Omental fat pad (tissue), 4 donors: ENCODE measurements around the gene HLF. TPM values are rescaled to one million over a fixed set of nuclear protein-coding genes. Genes with fewer than 3 reads are reported as not detected.

Experiments used
- ATAC-seq: fragments of 150-250 bp; one replicate; pipeline ENCODE4 v1.9.1; 2016; ENCODE audit warnings: mild to moderate bottlenecking, moderate library complexity; ENCODE audit not compliant: low FRiP score
- DNase-seq: peaks from one replicate; pipeline ENCODE4 v3.0.0-alpha.2; 2019; ENCODE audit warnings: low spot score
- CTCF ChIP-seq, 3 donors: fragments of 450-650 bp; IDR thresholded peaks; one replicate each; pipeline ENCODE4 v1.5.1; 2016 to 2017; ENCODE audit warnings: antibody characterized with exemption in 3 of 3, mild to moderate bottlenecking in 3 of 3, moderate library complexity in 2 of 3
- total RNA-seq, 4 donors: library from RNA; depleted of rRNA; stranded (reverse); fragments of >200 nt; gene quantifications; one replicate each; pipeline ENCODE4 v1.1.0, GENCODE V29; 2016

The HLF gene
- total RNA-seq, 4 donors from 2014 or later, result 12.5 to 15.4 (median 14.6) TPM

GRCh38 chr17:55291114-55291507, 26.4 kb downstream of the HLF start:
- ATAC-seq (no peak), DNase-seq (no peak)
- no peak for TF ChIP-seq CTCF (IDR thresholded peaks at IDR 0.05)

GRCh38 chr17:55292094-55292493, 27.3 kb downstream of the HLF start:
- ATAC-seq (no peak), DNase-seq (no peak)
- no peak for TF ChIP-seq CTCF (IDR thresholded peaks at IDR 0.05)

GRCh38 chr17:55294042-55294751, 29.4 kb downstream of the HLF start:
- no peak for TF ChIP-seq CTCF (IDR thresholded peaks at IDR 0.05)
- no peak for ATAC-seq
- no peak for DNase-seq

- DNase-seq, result no peak
- TF ChIP-seq CTCF (IDR thresholded peaks at IDR 0.05), result peak in 1 of 3 donors; percentile 45
- peak; percentile 87 for ATAC-seq
Measured at GRCh38 chr17:55295411-55296170, 30.8 kb downstream of the HLF start.

- TF ChIP-seq CTCF (IDR thresholded peaks at IDR 0.05), result no peak
Measured at GRCh38 chr17:55296171-55296695, 31.5 kb downstream of the HLF start.

GRCh38 chr17:55296699-55297098, 31.9 kb downstream of the HLF start:
- DNase-seq (no peak), ATAC-seq (no peak)
- no peak for TF ChIP-seq CTCF (IDR thresholded peaks at IDR 0.05)

More at GRCh38 chr17:55296171-55296695, 31.5 kb downstream of the HLF start:
- ATAC-seq, result no peak
- no peak for DNase-seq
